ENCODE data around the gene ACSS1. TPM values are rescaled to one million over a fixed set of nuclear protein-coding genes. Genes with fewer than 3 reads are reported as not detected.

The ACSS1 gene
- polyA plus RNA-seq, 2 donors, result 8.0 to 8.8 TPM

DNA sequence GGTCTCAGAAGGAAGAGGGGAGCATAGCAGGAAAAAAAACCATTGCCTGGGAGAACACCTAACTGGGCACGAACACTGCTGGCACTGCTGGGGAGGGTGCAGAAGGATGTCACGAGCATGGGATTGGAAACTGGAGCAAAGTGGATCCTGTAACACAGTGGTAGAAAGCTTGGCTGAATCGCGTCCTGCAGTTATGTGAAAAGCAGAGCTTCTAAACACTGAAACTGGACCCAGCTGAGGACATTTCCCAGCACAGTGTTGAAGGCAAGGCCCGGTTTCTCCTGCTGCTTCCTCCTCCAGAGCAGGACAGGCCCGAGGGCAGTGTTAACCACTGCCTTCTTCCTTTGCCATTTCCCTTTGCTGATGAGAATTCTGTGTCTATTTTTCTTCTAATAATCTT, 72.1 kb downstream of the ACSS1 start:
- H3K27ac ChIP-seq (ENCODE audit: low read depth in 2 of 2, low read length in 1 of 2), result no peak overlapping the region
- no peaks in the 10 kb centered on the region for H3K9me3 ChIP-seq (ENCODE audit: control insufficient read depth in 2 of 2, insufficient read depth in 1 of 2, low read depth in 1 of 2, low read length in 1 of 2)
- H3K27me3 ChIP-seq (ENCODE audit: control insufficient read depth in 1 of 2, insufficient read depth in 2 of 2, low read length in 2 of 2), result no peaks in the 10 kb centered on the region
- H3K4me1 ChIP-seq (ENCODE audit: control insufficient read depth in 2 of 2, insufficient read depth in 2 of 2, low read length in 1 of 2), result peaks cover 0 to 2% of the 10 kb centered on the region in 2 donors
- peaks cover 4 to 7% of the 10 kb centered on the region in 2 donors for H3K36me3 ChIP-seq (ENCODE audit: control insufficient read depth in 2 of 2, insufficient read depth in 2 of 2, low read length in 1 of 2)
- 61 to 79% methylated on average over 6 of the region's 6 CpGs for WGBS, 2 donors
- H3K4me3 ChIP-seq (ENCODE audit: low read depth in 1 of 2, low read length in 2 of 2), result no peak overlapping the region

- H3K9me3 ChIP-seq (ENCODE audit: control insufficient read depth in 2 of 2, insufficient read depth in 1 of 2, low read depth in 1 of 2, low read length in 1 of 2), result peaks cover 0 to 6% of the 10 kb centered on the region in 2 donors
- peaks cover 4 to 14% of the 10 kb centered on the region in 2 donors for H3K36me3 ChIP-seq (ENCODE audit: control insufficient read depth in 2 of 2, insufficient read depth in 2 of 2, low read length in 1 of 2)
- H3K4me3 ChIP-seq (ENCODE audit: low read depth in 1 of 2, low read length in 2 of 2), result no peak overlapping the region
- H3K27ac ChIP-seq (ENCODE audit: low read depth in 2 of 2, low read length in 1 of 2), result no peak overlapping the region
- WGBS, 2 donors, result 54 to 64% methylated on average over 3 of the region's 3 CpGs
- H3K4me1 ChIP-seq (ENCODE audit: control insufficient read depth in 2 of 2, insufficient read depth in 2 of 2, low read length in 1 of 2), result peaks cover 0 to 2% of the 10 kb centered on the region in 2 donors
- H3K27me3 ChIP-seq (ENCODE audit: control insufficient read depth in 1 of 2, insufficient read depth in 2 of 2, low read length in 2 of 2), result no peaks in the 10 kb centered on the region
These were observed 72.8 kb downstream of the ACSS1 start for GRCh38 chr20:24984961-24985640.

DNA sequence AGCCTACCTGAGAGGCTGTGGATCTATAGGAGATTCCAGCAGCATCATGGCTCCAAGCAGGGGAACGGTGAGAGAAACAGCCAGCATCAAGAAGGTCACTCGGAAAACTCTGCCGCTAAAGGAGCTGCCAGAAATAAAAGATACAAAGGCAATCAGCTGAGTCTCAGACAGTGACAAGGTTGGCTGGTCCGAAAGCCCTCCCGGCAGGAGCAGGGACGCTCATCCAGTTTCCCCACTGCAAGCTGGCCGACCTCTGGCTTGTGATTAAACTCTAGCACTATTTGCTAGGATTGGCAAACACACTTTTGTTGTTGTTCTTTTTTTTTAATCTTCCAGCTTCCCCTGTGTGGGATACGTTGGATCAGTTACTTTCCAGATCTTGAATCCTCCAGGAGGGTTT, 74.0 kb downstream of the ACSS1 start:
- Histone ChIP-seq H3K36me3 (ENCODE audit: control insufficient read depth in 2 of 2, insufficient read depth in 2 of 2, low read length in 1 of 2) (peaks cover 4 to 15% of the 10 kb centered on the region in 2 donors), H3K4me3 (ENCODE audit: low read depth in 1 of 2, low read length in 2 of 2) (no peak overlapping the region), H3K4me1 (ENCODE audit: control insufficient read depth in 2 of 2, insufficient read depth in 2 of 2, low read length in 1 of 2) (peaks cover 0 to 2% of the 10 kb centered on the region in 2 donors), H3K27me3 (ENCODE audit: control insufficient read depth in 1 of 2, insufficient read depth in 2 of 2, low read length in 2 of 2) (no peaks in the 10 kb centered on the region), H3K27ac (ENCODE audit: low read depth in 2 of 2, low read length in 1 of 2) (no peak overlapping the region), H3K9me3 (ENCODE audit: control insufficient read depth in 2 of 2, insufficient read depth in 1 of 2, low read depth in 1 of 2, low read length in 1 of 2) (peaks cover 0 to 6% of the 10 kb centered on the region in 2 donors)
- 92% methylated on average over 8 of the region's 8 CpGs for WGBS, 2 donors

GRCh38 chr20:24981790-24982189, 76.1 kb downstream of the ACSS1 start:
- 84 to 95% methylated on average over 3 of the region's 3 CpGs for WGBS, 2 donors
- Histone ChIP-seq H3K27me3 (ENCODE audit: control insufficient read depth in 1 of 2, insufficient read depth in 2 of 2, low read length in 2 of 2) (no peaks in the 10 kb centered on the region), H3K27ac (ENCODE audit: low read depth in 2 of 2, low read length in 1 of 2) (no peak overlapping the region), H3K9me3 (ENCODE audit: control insufficient read depth in 2 of 2, insufficient read depth in 1 of 2, low read depth in 1 of 2, low read length in 1 of 2) (peaks cover 0 to 6% of the 10 kb centered on the region in 2 donors), H3K4me1 (ENCODE audit: control insufficient read depth in 2 of 2, insufficient read depth in 2 of 2, low read length in 1 of 2) (peaks cover 0 to 2% of the 10 kb centered on the region in 2 donors), H3K36me3 (ENCODE audit: control insufficient read depth in 2 of 2, insufficient read depth in 2 of 2, low read length in 1 of 2) (peaks cover 4 to 17% of the 10 kb centered on the region in 2 donors), H3K4me3 (ENCODE audit: low read depth in 1 of 2, low read length in 2 of 2) (no peak overlapping the region)

DNA sequence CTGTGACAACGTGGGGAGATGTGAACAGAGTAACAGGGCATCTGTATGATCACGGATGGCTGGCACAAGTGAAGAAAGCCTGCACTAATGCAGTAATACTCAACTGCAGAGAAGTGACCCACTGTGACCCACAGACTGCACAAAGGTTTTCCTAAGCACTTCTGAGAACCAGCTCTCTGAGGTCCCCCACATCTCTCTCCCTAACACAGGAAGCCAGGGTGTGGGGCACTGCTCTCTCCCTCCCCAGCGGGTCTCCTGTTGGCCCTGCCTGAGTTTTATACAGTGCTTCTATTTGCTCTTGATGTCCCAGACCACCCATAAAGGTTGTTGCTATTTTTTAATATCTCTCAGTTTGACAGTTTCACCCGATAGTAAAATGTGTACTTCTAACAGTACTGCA, 76.7 kb downstream of the ACSS1 start:
- Histone ChIP-seq H3K4me3 (ENCODE audit: low read depth in 1 of 2, low read length in 2 of 2) (no peak overlapping the region), H3K4me1 (ENCODE audit: control insufficient read depth in 2 of 2, insufficient read depth in 2 of 2, low read length in 1 of 2) (no peaks in the 10 kb centered on the region), H3K9me3 (ENCODE audit: control insufficient read depth in 2 of 2, insufficient read depth in 1 of 2, low read depth in 1 of 2, low read length in 1 of 2) (peaks cover 0 to 6% of the 10 kb centered on the region in 2 donors), H3K27me3 (ENCODE audit: control insufficient read depth in 1 of 2, insufficient read depth in 2 of 2, low read length in 2 of 2) (no peaks in the 10 kb centered on the region), H3K27ac (ENCODE audit: low read depth in 2 of 2, low read length in 1 of 2) (no peak overlapping the region), H3K36me3 (ENCODE audit: control insufficient read depth in 2 of 2, insufficient read depth in 2 of 2, low read length in 1 of 2) (peaks cover 4 to 17% of the 10 kb centered on the region in 2 donors)
- WGBS, 2 donors, result 82 to 84% methylated on average over 4 of the region's 4 CpGs

- peaks cover 0 to 6% of the 10 kb centered on the region in 2 donors for H3K9me3 ChIP-seq (ENCODE audit: control insufficient read depth in 2 of 2, insufficient read depth in 1 of 2, low read depth in 1 of 2, low read length in 1 of 2)
- peaks cover 4 to 17% of the 10 kb centered on the region in 2 donors for H3K36me3 ChIP-seq (ENCODE audit: control insufficient read depth in 2 of 2, insufficient read depth in 2 of 2, low read length in 1 of 2)
- whole genome bisulfite sequencing, 2 donors, result 96% methylated on average over 34 of the region's 34 CpGs
- no peak overlapping the region for H3K27ac ChIP-seq (ENCODE audit: low read depth in 2 of 2, low read length in 1 of 2)
- no peaks in the 10 kb centered on the region for H3K27me3 ChIP-seq (ENCODE audit: control insufficient read depth in 1 of 2, insufficient read depth in 2 of 2, low read length in 2 of 2)
- no peak overlapping the region for H3K4me3 ChIP-seq (ENCODE audit: low read depth in 1 of 2, low read length in 2 of 2)
- no peaks in the 10 kb centered on the region for H3K4me1 ChIP-seq (ENCODE audit: control insufficient read depth in 2 of 2, insufficient read depth in 2 of 2, low read length in 1 of 2)
These were observed 77.5 kb downstream of the ACSS1 start for GRCh38 chr20:24980291-24981053.

GRCh38 chr20:24979036-24979960, 78.6 kb downstream of the ACSS1 start:
- no peak overlapping the region for H3K27ac ChIP-seq (ENCODE audit: low read depth in 2 of 2, low read length in 1 of 2)
- peaks cover 0 to 6% of the 10 kb centered on the region in 2 donors for H3K9me3 ChIP-seq (ENCODE audit: control insufficient read depth in 2 of 2, insufficient read depth in 1 of 2, low read depth in 1 of 2, low read length in 1 of 2)
- no peaks in the 10 kb centered on the region for H3K27me3 ChIP-seq (ENCODE audit: control insufficient read depth in 1 of 2, insufficient read depth in 2 of 2, low read length in 2 of 2)
- WGBS, 2 donors, result 95 to 96% methylated on average over 15 of the region's 15 CpGs
- no peaks in the 10 kb centered on the region for H3K4me1 ChIP-seq (ENCODE audit: control insufficient read depth in 2 of 2, insufficient read depth in 2 of 2, low read length in 1 of 2)
- H3K36me3 ChIP-seq (ENCODE audit: control insufficient read depth in 2 of 2, insufficient read depth in 2 of 2, low read length in 1 of 2), result peaks cover 4 to 17% of the 10 kb centered on the region in 2 donors
- H3K4me3 ChIP-seq (ENCODE audit: low read depth in 1 of 2, low read length in 2 of 2), result no peak overlapping the region

DNA sequence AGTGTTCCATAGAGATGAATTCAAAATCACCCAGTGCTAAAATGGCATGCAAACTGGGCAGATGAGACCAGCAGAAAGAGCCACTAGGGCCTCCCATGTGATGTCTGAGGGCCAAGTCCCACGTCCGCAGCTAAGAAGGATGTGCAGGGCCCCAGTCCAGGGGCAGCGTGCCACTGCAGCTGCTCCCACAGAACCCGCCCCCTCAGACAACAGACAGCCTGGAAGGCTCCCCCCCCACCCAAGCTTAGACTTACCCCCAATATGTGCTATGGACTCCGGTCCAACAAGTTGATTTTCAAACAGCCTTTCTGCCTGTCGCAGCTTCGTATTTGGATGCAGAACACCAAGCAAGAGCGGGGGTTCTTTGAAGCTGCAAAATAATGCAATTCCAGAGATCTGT, 79.4 kb downstream of the ACSS1 start:
- no peak overlapping the region for H3K4me3 ChIP-seq (ENCODE audit: low read depth in 1 of 2, low read length in 2 of 2)
- H3K4me1 ChIP-seq (ENCODE audit: control insufficient read depth in 2 of 2, insufficient read depth in 2 of 2, low read length in 1 of 2), result no peaks in the 10 kb centered on the region
- no peaks in the 10 kb centered on the region for H3K27me3 ChIP-seq (ENCODE audit: control insufficient read depth in 1 of 2, insufficient read depth in 2 of 2, low read length in 2 of 2)
- peaks cover 4 to 17% of the 10 kb centered on the region in 2 donors for H3K36me3 ChIP-seq (ENCODE audit: control insufficient read depth in 2 of 2, insufficient read depth in 2 of 2, low read length in 1 of 2)
- no peak overlapping the region for H3K27ac ChIP-seq (ENCODE audit: low read depth in 2 of 2, low read length in 1 of 2)
- H3K9me3 ChIP-seq (ENCODE audit: control insufficient read depth in 2 of 2, insufficient read depth in 1 of 2, low read depth in 1 of 2, low read length in 1 of 2), result peaks cover 0 to 6% of the 10 kb centered on the region in 2 donors
- whole genome bisulfite sequencing, 2 donors, result 73 to 84% methylated on average over 8 of the region's 8 CpGs

DNA sequence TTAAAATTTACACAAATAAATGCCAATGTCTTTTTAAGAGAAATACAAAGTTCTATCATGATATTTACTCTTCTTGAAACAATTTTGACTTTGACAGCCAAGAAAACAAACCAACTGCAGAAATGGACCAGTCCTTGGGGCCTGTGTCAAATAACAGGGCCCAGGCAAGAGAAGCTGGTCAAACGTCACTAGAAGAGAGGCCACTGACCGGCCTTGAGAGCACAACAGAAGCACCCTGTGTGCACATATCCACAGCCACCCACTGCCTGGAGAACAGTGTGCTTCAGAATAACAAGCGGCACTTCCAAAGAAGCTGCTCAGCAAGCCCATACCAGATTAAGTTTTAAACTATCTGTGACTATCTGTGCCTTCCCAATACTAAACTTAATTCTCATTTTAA, 80.1 kb downstream of the ACSS1 start:
- WGBS, 2 donors, result 91 to 92% methylated on average over 3 of the region's 3 CpGs
- no peak overlapping the region for H3K27ac ChIP-seq (ENCODE audit: low read depth in 2 of 2, low read length in 1 of 2)

More for the DNA sequence above, 80.1 kb downstream of the ACSS1 start:
- Histone ChIP-seq H3K4me1 (ENCODE audit: control insufficient read depth in 2 of 2, insufficient read depth in 2 of 2, low read length in 1 of 2) (no peaks in the 10 kb centered on the region), H3K4me3 (ENCODE audit: low read depth in 1 of 2, low read length in 2 of 2) (no peak overlapping the region), H3K9me3 (ENCODE audit: control insufficient read depth in 2 of 2, insufficient read depth in 1 of 2, low read depth in 1 of 2, low read length in 1 of 2) (peaks cover 0 to 6% of the 10 kb centered on the region in 2 donors), H3K27me3 (ENCODE audit: control insufficient read depth in 1 of 2, insufficient read depth in 2 of 2, low read length in 2 of 2) (no peaks in the 10 kb centered on the region), H3K36me3 (ENCODE audit: control insufficient read depth in 2 of 2, insufficient read depth in 2 of 2, low read length in 1 of 2) (peaks cover 8 to 21% of the 10 kb centered on the region in 2 donors)

Measured in esophagus (tissue), 2 donors.